KMS-11 (cell line): ENCODE data around the gene RAB11B.

Experiments used
- H2AFZ ChIP-seq: fragments of 200-600 bp; sonication (generic); 2 replicates; pipeline ENCODE4 v1.6.1; 2016; ENCODE audit warnings: antibody characterized with exemption, mixed run types, low read depth
- H3K27ac ChIP-seq: fragments of 200-600 bp; sonication (generic); 2 replicates; pipeline ENCODE4 v1.6.1; 2016; ENCODE audit warnings: mild to moderate bottlenecking, mixed run types
- H3K27me3 ChIP-seq: fragments of 200-600 bp; sonication (generic); 2 replicates; pipeline ENCODE4 v1.6.1; 2017; ENCODE audit warnings: mild to moderate bottlenecking, low read depth, mixed run types, moderate library complexity; ENCODE audit not compliant: insufficient read depth
- H3K36me3 ChIP-seq: fragments of 200-600 bp; sonication (generic); 2 replicates; pipeline ENCODE4 v1.6.1; 2017; ENCODE audit warnings: mild to moderate bottlenecking, mixed run types; ENCODE audit not compliant: insufficient read depth
- H3K4me1 ChIP-seq: fragments of 200-600 bp; sonication (generic); 2 replicates; pipeline ENCODE4 v1.6.1; 2016; ENCODE audit warnings: mild to moderate bottlenecking, low read depth, mixed run types; ENCODE audit not compliant: poor library complexity, severe bottlenecking
- H3K4me2 ChIP-seq: fragments of 200-600 bp; sonication (generic); 2 replicates; pipeline ENCODE4 v1.7.0; 2016; ENCODE audit warnings: mild to moderate bottlenecking, mixed run types
- H3K4me3 ChIP-seq: fragments of 200-600 bp; sonication (generic); IDR thresholded peaks from 2 replicates; pipeline ENCODE4 v1.6.1; 2017; ENCODE audit warnings: low read depth, low read length, mixed read lengths; ENCODE audit not compliant: insufficient read depth
- H3K79me2 ChIP-seq: fragments of 200-600 bp; sonication (generic); 2 replicates; pipeline ENCODE4 v1.6.1; 2016; ENCODE audit warnings: low read depth, mixed run types; ENCODE audit not compliant: insufficient read depth
- H3K9ac ChIP-seq: fragments of 200-600 bp; sonication (generic); 2 replicates; pipeline ENCODE4 v1.6.1; 2016; ENCODE audit warnings: mild to moderate bottlenecking, mixed run types
- H4K20me1 ChIP-seq: fragments of 200-600 bp; sonication (generic); 2 replicates; pipeline ENCODE4 v1.6.1; 2016; ENCODE audit warnings: mild to moderate bottlenecking, mixed run types; ENCODE audit not compliant: insufficient read depth
- TF ChIP-seq, protein P1 (sequence below): fragments of 200-600 bp; sonication (generic); conservative IDR thresholded peaks from 2 replicates; pipeline ENCODE4 v1.6.1; 2017; ENCODE audit warnings: low read depth, mild to moderate bottlenecking, antibody characterized with exemption, low read length, moderate library complexity, mixed read lengths

The RAB11B gene

GRCh38 chr19:8396185-8396562 is 6.0 kb downstream of the RAB11B start:
- Histone ChIP-seq H3K4me1 (peaks cover 2% of the 10 kb centered on the region), H2AFZ (no peak overlapping the region), H4K20me1 (no peaks in the 10 kb centered on the region), H3K4me3 (no peak overlapping the region), H3K4me2 (no peak overlapping the region), H3K79me2 (peaks cover 11% of the 10 kb centered on the region; the same call in 1 of the 2 replicates), H3K9ac (no peak overlapping the region), H3K27me3 (no peaks in the 10 kb centered on the region), H3K36me3 (no peaks in the 10 kb centered on the region), H3K27ac (no peak overlapping the region)
- TF ChIP-seq, protein P1, sequence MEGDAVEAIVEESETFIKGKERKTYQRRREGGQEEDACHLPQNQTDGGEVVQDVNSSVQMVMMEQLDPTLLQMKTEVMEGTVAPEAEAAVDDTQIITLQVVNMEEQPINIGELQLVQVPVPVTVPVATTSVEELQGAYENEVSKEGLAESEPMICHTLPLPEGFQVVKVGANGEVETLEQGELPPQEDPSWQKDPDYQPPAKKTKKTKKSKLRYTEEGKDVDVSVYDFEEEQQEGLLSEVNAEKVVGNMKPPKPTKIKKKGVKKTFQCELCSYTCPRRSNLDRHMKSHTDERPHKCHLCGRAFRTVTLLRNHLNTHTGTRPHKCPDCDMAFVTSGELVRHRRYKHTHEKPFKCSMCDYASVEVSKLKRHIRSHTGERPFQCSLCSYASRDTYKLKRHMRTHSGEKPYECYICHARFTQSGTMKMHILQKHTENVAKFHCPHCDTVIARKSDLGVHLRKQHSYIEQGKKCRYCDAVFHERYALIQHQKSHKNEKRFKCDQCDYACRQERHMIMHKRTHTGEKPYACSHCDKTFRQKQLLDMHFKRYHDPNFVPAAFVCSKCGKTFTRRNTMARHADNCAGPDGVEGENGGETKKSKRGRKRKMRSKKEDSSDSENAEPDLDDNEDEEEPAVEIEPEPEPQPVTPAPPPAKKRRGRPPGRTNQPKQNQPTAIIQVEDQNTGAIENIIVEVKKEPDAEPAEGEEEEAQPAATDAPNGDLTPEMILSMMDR: no peak

- TF ChIP-seq, protein P1: no peak
- Histone ChIP-seq H3K9ac (no peak overlapping the region), H3K27me3 (no peaks in the 10 kb centered on the region), H3K79me2 (peaks cover 11% of the 10 kb centered on the region; the same call in 1 of the 2 replicates), H2AFZ (no peak overlapping the region), H3K4me2 (no peak overlapping the region), H4K20me1 (no peaks in the 10 kb centered on the region), H3K27ac (no peak overlapping the region), H3K36me3 (no peaks in the 10 kb centered on the region), H3K4me3 (no peak overlapping the region), H3K4me1 (no peaks in the 10 kb centered on the region)
These were observed 6.5 kb downstream of the RAB11B start for GRCh38 chr19:8396563-8397203.

- H3K4me1 ChIP-seq: no peaks in the 10 kb centered on the region
- H3K36me3 ChIP-seq: no peaks in the 10 kb centered on the region
- H4K20me1 ChIP-seq: no peaks in the 10 kb centered on the region
- H3K9ac ChIP-seq: no peak overlapping the region
- no peak overlapping the region for H3K4me3 ChIP-seq
- H3K79me2 ChIP-seq: peaks cover 6% of the 10 kb centered on the region; the same call in 1 of the 2 replicates
- H3K27me3 ChIP-seq: no peaks in the 10 kb centered on the region
- no peak overlapping the region for H2AFZ ChIP-seq
- no peak overlapping the region for H3K4me2 ChIP-seq
- no peak overlapping the region for H3K27ac ChIP-seq
- TF ChIP-seq, protein P1: no peak
These were observed 7.1 kb downstream of the RAB11B start for GRCh38 chr19:8397271-8397670.

- Histone ChIP-seq H3K4me1 (no peaks in the 10 kb centered on the region), H3K79me2 (peaks cover 4% of the 10 kb centered on the region; the same call in 1 of the 2 replicates), H3K36me3 (no peaks in the 10 kb centered on the region), H3K4me2 (no peak overlapping the region), H3K4me3 (no peak overlapping the region), H3K9ac (no peak overlapping the region), H3K27me3 (no peaks in the 10 kb centered on the region), H4K20me1 (no peaks in the 10 kb centered on the region), H2AFZ (no peak overlapping the region), H3K27ac (no peak overlapping the region)
- TF ChIP-seq, protein P1: no peak
These were observed 7.7 kb downstream of the RAB11B start for GRCh38 chr19:8397746-8398310.
